Body of pancreas (tissue), 4 donors: ENCODE results near the gene SEC23IP.
A peak's percentile ranks its signal among the peaks of the same experiment; 100 is the strongest.

ENCODE experiments used
- CTCF ChIP-seq, 7 experiments: fragments of 450-650 bp in 4 of 7; fragments of 200-600 bp in 3 of 7; sonication (generic) in 3 of 7; IDR thresholded peaks; one replicate each; pipeline ENCODE4 v1.5.1; 2016 to 2019; ENCODE audit warnings: antibody characterized with exemption in 7 of 7
- POLR2A ChIP-seq, 3 donors: fragments of 450-650 bp; IDR thresholded peaks; one replicate each; pipeline ENCODE4 v1.6.1; 2016; ENCODE audit warnings: antibody characterized with exemption in 3 of 3, mild to moderate bottlenecking in 2 of 3

- TF ChIP-seq CTCF (IDR thresholded peaks at IDR 0.05) (no peak), POLR2A (IDR thresholded peaks at IDR 0.05) (peak in 1 of 3 donors; percentile 72)
Measured at GRCh38 chr10:119872610-119872859, 20.0 kb upstream of the SEC23IP start, which contains the start of gene MCMBP.
